GM21423 (cell line): ENCODE measurements around the gene CXADR.
"Not testable (repeated sequence)": the region's sequence is repeated elsewhere in the genome, so short reads cannot be mapped to it uniquely, and the experiment has no call there.

ENCODE experiments used
- ATAC-seq: cut with Tn5 transposase; IDR thresholded peaks from one replicate; pipeline ENCODE4 v1.9.1; 2021; ENCODE audit warnings: mild to moderate bottlenecking, moderate library complexity; ENCODE audit not compliant: unreplicated experiment

The CXADR gene

GRCh38 chr21:17501107-17502006, 11.5 kb upstream of the CXADR start:
- ATAC-seq = no peak

GRCh38 chr21:17502985-17503384, 9.9 kb upstream of the CXADR start:
- ATAC-seq = not testable (repeated sequence)

- no peak for ATAC-seq
Measured at GRCh38 chr21:17506951-17507350, 5.9 kb upstream of the CXADR start.

GRCh38 chr21:17507591-17507990, 5.3 kb upstream of the CXADR start:
- no peak for ATAC-seq

- peak; percentile 22 for ATAC-seq
Measured at GRCh38 chr21:17513214-17514123, 626 bp downstream of the CXADR start.

DNA sequence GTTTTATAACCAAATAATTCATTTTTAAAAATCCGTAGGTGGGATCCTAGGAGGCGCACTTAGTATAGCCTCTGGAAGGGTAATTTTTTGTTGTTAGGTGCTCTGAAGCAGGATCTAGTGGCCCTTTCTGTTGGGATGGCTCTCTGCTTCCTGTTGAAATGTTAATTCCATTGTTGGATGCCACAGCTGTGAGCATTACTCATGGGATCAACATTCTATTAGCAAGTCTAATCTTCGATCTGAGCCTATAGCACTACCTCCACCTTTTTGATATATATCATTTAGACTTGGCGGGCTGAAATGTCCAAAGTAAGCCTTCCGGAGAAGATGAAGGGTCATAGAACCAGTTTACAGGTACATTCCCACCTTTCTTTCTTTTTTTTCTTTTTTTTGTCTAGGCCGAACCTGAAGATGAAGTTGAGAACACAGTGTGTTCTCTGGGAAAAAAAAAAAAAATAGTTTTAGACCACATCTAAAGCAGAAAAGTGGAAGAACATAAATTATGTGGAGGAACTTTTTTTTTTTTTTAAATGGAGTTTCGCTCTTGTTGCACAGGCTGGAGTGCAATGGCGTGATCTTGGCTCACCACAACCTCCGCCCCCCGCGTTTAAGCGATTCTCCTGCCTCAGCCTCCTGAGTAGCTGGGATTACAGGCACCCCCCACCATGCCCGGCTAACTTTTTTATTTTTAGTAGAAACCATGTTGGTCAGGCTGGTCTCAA, 1.4 kb downstream of the CXADR start:
- ATAC-seq = no peak

DNA sequence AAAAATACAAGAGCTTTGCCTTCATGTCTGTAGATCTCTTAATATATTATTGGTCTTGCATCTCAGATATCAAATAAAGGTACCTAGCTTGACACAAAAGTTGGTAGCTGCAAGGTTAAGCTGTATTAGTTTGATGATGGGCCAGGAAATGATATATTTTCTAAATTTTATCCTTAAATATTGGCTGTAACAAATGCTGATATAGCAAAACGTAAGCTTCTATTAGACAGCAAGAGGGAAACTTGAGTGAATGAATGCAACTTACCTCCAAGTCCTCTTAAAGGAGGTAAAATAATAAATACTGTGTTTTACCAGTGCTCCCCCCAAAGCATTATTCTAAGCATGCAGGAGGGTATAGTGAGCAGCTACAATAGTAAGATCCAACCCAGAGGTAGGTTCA, 4.2 kb downstream of the CXADR start:
- not testable (repeated sequence) for ATAC-seq

GRCh38 chr21:17519208-17519738, 6.4 kb downstream of the CXADR start:
- no peak for ATAC-seq

DNA sequence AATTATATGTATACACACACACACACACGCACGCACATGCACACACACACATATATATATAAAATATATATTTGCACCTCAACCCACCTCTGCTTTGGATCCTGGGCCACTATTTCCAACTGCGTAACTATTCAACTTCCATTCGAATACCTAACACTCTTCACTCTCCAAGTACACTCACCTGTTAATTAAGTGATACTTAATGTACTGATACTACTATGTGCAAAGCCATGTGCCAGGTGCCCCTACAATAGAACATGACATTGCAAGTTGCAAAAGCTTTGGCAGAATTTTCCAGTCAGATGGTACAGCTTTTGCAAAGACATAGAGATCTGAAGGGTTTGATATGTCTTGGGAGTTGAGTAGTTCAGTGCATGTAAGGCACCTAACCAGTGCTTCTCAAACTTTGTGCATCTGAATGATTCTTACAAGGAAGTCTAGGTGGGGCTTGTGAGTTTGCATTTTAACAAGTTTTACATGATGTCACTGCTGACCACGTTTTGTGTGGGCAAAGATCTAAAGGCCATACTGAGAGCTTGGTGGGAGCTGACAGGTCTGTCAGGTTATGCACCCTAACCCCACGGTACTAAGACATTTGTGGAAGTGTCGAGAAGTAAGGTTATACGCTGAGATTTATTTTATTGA, 7.2 kb downstream of the CXADR start:
- no peak for ATAC-seq

DNA sequence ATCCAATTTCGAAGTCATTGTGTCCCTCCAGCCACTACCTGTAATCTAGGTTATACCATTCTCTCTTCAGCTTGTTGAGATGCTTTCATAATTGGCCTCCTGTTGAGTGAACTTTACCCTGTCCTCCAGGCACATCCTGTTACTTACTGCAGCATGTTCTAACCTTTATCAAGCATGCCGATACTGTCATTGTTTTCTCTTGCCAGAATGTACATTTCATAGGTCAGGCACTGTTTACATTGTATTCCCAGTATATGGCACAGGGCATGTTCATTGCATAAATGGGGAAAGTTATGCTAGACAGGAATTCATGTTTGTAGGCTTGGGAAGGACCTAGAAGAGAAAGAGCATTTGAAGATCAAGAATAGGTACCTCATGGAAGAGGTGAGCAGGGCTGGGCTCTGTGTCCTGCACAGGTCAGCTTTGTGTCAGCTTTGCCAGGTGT, 10.2 kb downstream of the CXADR start:
- ATAC-seq = no peak

DNA sequence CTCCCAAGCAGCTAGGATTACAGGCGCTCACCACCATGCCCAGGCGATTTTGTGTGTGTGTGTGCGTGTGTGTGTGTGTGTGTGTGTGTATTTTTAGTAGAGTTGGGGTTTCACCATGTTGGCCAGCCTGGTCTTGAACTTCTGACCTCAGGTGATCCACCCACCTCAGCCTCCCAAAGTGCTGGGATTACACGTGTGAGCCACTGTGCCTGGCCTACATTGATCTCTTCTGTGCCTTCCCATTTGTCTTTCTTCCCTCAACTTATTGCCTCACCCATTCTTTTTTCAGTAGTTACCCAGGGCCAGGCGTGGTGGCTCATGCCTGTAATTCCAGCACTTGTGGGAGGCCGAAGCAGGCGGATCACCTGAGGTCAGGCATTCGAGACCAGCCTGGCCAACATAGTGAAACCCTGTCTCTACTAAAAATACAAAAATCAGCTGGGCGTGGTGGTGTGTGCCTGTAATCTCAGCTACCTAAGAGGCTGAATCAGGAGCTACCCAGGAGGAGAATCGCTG, 11.2 kb downstream of the CXADR start:
- not testable (repeated sequence) for ATAC-seq

DNA sequence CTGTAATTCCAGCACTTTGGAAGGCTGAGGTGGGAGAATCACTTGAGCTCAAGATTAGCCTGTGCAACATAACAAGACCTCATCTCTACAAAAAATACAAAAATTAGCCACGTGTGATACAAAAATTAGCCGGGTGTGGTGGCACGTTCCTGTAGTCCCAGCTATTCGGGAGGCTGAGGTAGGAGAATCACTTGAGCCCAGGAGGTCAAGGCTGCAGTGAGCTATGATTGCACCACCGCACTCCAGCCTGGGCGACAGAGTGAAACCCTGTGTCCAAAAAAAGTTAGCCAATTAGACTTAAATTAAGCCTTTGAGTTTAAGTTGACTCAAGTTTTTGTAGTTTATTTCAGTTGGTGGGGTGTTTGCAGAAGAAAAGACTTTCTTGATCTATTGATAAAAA, 11.8 kb downstream of the CXADR start:
- no peak for ATAC-seq

GRCh38 chr21:17526776-17527175, 13.9 kb downstream of the CXADR start:
- ATAC-seq = no peak

DNA sequence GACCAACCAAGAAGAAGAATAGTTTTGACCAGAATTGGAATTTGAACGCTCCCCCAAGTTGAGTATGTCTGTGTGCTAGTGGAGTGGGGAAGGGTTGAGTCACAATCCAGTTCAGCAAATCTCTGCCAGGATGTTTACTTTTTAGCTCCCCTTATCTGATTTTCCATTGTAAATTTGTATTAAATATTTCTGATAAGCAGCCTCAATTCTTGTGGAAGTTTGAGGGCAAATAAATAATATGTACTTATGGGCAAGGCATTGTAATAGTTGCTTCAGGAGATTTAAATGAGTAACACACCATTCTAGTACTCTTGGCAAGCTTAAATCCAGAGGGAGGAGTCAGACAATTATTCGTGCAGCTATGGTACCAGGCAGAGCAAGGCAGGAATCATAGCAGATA, 14.4 kb downstream of the CXADR start:
- no peak for ATAC-seq

DNA sequence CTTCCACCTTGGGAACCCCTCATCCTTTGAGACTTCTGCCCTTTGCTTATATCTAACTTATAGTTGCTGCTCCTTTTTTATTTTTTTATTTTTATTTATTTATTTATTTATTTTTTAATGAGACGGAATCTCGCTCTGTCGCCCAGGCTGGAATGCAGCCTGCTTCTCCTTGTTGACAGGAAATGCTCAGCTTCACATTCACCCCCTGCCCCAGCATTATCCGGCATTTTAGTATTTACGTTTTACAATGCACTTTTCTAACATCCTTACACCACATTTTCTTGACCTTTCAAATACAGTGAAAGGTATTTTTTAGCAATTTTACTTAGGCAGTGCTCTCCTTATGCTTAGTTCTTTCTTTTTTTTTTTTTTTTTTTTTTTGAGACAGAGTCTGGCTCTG, 14.9 kb downstream of the CXADR start:
- no peak for ATAC-seq

GRCh38 chr21:17529648-17530047, 16.8 kb downstream of the CXADR start:
- ATAC-seq = no peak

DNA sequence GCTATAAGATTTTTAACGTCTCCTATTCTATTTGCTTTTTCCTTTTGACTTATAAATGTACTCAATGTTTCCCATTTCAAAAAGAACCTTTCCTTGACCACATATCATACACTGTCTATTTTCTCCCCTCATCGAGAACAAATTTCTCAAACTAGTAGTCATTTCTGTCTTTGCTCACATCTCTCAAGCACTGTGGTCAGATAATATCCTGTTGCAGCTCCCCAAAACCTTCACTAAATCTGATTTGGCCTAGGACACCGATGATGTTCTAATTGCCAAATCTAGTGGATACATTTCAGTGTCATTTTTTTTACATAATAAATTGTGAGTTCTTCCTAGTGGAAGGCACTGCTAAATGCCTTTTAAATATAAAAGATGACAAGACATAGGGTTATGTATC, 19.4 kb downstream of the CXADR start:
- ATAC-seq = no peak

DNA sequence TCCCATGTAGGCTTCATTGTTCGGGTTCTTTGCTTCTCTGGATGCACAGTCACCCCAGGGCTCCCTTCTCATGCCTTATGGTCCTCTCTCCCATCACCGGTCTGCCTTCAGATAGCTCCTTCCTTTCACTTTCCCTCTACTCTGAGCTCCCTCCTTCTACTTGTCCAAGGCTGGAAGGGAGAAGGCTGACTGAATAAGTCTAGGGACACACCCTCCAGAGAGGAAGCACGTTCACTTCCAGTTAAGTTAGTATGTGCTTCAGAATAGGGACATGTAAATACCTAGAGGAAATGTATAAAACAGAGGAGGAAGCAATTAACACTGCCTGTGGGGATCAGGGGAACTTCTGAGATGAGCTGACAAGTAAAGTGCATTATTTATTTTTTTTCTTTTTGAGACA, 23.5 kb downstream of the CXADR start:
- no peak for ATAC-seq

GRCh38 chr21:17537299-17537698, 24.5 kb downstream of the CXADR start:
- no peak for ATAC-seq

DNA sequence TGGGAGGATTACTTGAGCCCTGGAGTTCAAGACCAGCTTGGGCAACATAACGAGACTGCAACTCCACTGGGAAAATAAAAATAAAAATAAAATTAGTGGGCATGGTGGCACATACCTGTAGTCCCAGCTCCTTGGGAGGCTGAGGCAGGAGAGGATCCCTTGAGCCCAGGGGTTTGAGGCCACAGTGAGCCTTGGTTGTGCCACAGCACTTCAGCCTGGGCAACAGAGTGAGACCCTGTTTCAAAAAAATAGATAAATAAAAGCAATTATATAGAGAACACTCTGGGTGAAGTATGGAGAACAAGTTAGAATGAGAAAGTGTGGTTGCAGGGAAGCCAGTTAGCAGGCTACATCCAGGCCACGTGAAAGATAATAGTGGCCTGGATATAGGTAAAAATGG, 25.7 kb downstream of the CXADR start:
- no peak for ATAC-seq
